Neural cell (in vitro differentiated cells): Measurements from ENCODE around the gene NTRK1. TPM values are rescaled to one million over a fixed set of nuclear protein-coding genes. Genes with fewer than 3 reads are reported as not detected.

Experiments used
- H2AFZ ChIP-seq: fragments of 200-600, 300-800 bp; sonication (generic), shearing (Covaris generic); 2 replicates; pipeline ENCODE4 v1.6.0; 2014; ENCODE audit warnings: low read depth, mild to moderate bottlenecking, antibody characterized with exemption, low read length, moderate library complexity
- H3F3A ChIP-seq: fragments of 200-600 bp; shearing (Covaris generic); 2 replicates; pipeline ENCODE4 v1.6.1; 2016; ENCODE audit warnings: mild to moderate bottlenecking, moderate library complexity, mixed read lengths, antibody characterized with exemption, low read length; ENCODE audit not compliant: insufficient read depth, poor library complexity, severe bottlenecking
- H3K27ac ChIP-seq: fragments of 200-600, 300-800 bp; sonication (generic), shearing (Covaris generic); 2 replicates; pipeline ENCODE4 v1.5.1; 2014; ENCODE audit warnings: mild to moderate bottlenecking, low read length, moderate library complexity
- H3K27me3 ChIP-seq: fragments of 300-800, 200-600 bp; sonication (generic), shearing (Covaris generic); 2 replicates; pipeline ENCODE4 v1.6.0; 2014; ENCODE audit warnings: mild to moderate bottlenecking, low read depth, low read length, moderate library complexity; ENCODE audit not compliant: insufficient read depth
- H3K36me3 ChIP-seq: fragments of 300-800, 200-600 bp; sonication (generic), shearing (Covaris generic); 2 replicates; pipeline ENCODE4 v1.5.1; 2014; ENCODE audit warnings: mild to moderate bottlenecking, antibody characterized with exemption, low read length, moderate library complexity; ENCODE audit not compliant: insufficient read depth
- H3K4me2 ChIP-seq: fragments of 300-800, 200-600 bp; sonication (generic), shearing (Covaris generic); 2 replicates; pipeline ENCODE4 v1.6.0; 2014; ENCODE audit warnings: mild to moderate bottlenecking, low read length
- H3K4me3 ChIP-seq: fragments of 300-800, 200-600 bp; sonication (generic), shearing (Covaris generic); 2 replicates; pipeline ENCODE4 v1.5.1; 2014; ENCODE audit warnings: mild to moderate bottlenecking, low read length, moderate library complexity
- H3K79me2 ChIP-seq: fragments of 200-600 bp; shearing (Covaris generic); replicated peaks from 2 replicates; pipeline ENCODE4 v1.6.0; 2014; ENCODE audit warnings: mild to moderate bottlenecking, low read length, moderate library complexity; ENCODE audit not compliant: insufficient read depth
- H3K9ac ChIP-seq: fragments of 300-800, 200-600 bp; sonication (generic), shearing (Covaris generic); 2 replicates; pipeline ENCODE4 v1.6.1; 2016; ENCODE audit warnings: mild to moderate bottlenecking, low read length, mixed read lengths
- H3K9me2 ChIP-seq: fragments of 200-600 bp; shearing (Covaris generic); 2 replicates; pipeline ENCODE4 v1.6.1; 2016; ENCODE audit warnings: mild to moderate bottlenecking, low read length, mixed read lengths; ENCODE audit not compliant: insufficient read depth
- H3K9me3 ChIP-seq: fragments of 200-600, 300-800 bp; sonication (generic), shearing (Covaris generic); 2 replicates; pipeline ENCODE4 v1.6.1; 2016; ENCODE audit warnings: mild to moderate bottlenecking, mixed run types, low read length, moderate library complexity, mixed read lengths
- H4K20me1 ChIP-seq: fragments of 200-600 bp; shearing (Covaris generic); 2 replicates; pipeline ENCODE4 v1.6.1; 2016; ENCODE audit warnings: mild to moderate bottlenecking, mixed run types; ENCODE audit not compliant: insufficient read depth
- EP300 ChIP-seq: fragments of 450-650 bp; conservative IDR thresholded peaks from 2 replicates; pipeline ENCODE4 v1.6.1; 2014; ENCODE audit warnings: antibody characterized with exemption, mild to moderate bottlenecking, moderate library complexity; ENCODE audit not compliant: poor library complexity, severe bottlenecking
- EZH2 ChIP-seq: fragments of 200-600, 300-800 bp; shearing (Covaris generic), sonication (generic); IDR thresholded peaks from 2 replicates; pipeline ENCODE4 v1.6.1; 2014; ENCODE audit warnings: antibody characterized with exemption, low read length, borderline replicate concordance, mild to moderate bottlenecking; ENCODE audit not compliant: insufficient read depth, poor library complexity, severe bottlenecking
- MXI1 ChIP-seq: fragments of 450-650 bp; conservative IDR thresholded peaks from 2 replicates; pipeline ENCODE4 v1.6.1; 2014; ENCODE audit warnings: antibody characterized with exemption, mild to moderate bottlenecking; ENCODE audit not compliant: poor library complexity, severe bottlenecking
- POLR2AphosphoS5 ChIP-seq: IDR thresholded peaks from 2 replicates; pipeline ENCODE4 v1.6.1; 2012
- RAD21 ChIP-seq: fragments of 450-650 bp; conservative IDR thresholded peaks from 2 replicates; pipeline ENCODE4 v1.6.1; 2014; ENCODE audit warnings: antibody characterized with exemption, mild to moderate bottlenecking, moderate library complexity
- SMC3 ChIP-seq: fragments of 450-650 bp; conservative IDR thresholded peaks from 2 replicates; pipeline ENCODE4 v1.6.1; 2014; ENCODE audit warnings: antibody characterized with exemption, mild to moderate bottlenecking, moderate library complexity; ENCODE audit not compliant: poor library complexity
- TAF1 ChIP-seq: IDR thresholded peaks from 2 replicates; pipeline ENCODE4 v1.6.1; 2012; ENCODE audit warnings: low read depth
- polyA plus RNA-seq: library from polyadenylated mRNA; depleted of rRNA; stranded (reverse); fragments of >200 nt; gene quantifications from 2 replicates; pipeline ENCODE4 v1.2.3, GENCODE V29; 2014
- TF ChIP-seq, protein P1 (sequence below): IDR thresholded peaks from 2 replicates; pipeline ENCODE4 v1.6.1; 2012; ENCODE audit warnings: borderline replicate concordance
- TF ChIP-seq, protein P2 (sequence below): fragments of 450-650 bp; IDR thresholded peaks from 2 replicates; pipeline ENCODE4 v1.5.1; 2014; ENCODE audit warnings: antibody characterized with exemption, mild to moderate bottlenecking, moderate library complexity; ENCODE audit not compliant: poor library complexity, severe bottlenecking

The NTRK1 gene
- polyA plus RNA-seq, 1 donor from 2014 or later, result 4.9 TPM

DNA sequence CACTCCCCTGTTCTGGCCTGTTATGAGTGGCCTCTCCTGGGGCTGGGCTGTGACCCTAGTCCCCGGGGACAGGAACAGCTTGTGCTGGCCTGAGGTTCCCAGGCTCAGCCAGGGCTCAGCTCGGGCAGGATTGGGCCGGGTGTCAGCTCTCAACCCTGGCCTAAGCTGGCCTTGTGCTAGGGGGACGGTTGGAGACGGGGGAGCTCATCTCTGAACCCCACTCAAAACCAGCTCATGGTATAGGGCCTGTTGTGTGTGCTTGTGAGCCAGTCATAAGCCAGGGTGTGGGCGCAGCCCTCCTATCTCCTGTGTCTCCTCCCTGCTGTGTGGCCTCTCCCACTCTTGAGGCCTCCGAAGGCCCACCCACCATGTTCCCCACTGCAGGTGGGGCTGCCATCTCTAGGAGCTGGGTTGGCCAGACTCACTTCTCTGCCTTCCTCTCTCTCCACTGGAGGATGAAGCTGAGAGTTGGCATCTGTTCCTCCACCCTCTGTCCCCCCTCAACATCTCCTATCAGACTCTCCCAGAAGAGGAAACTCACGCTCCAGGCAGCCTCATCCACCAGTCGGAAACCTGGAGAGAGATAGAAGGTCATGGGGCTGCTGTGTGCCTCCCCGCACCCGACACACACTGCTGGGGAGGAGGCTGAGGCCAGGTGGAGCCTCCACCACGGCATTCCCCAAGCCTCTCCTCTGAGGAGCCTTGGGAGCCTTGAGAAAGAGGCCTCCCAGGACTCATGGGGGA, 34.2 kb downstream of the NTRK1 start:
- H3K27me3 ChIP-seq, result peaks cover 46% of the 10 kb centered on the region
- H2AFZ ChIP-seq, result no peak overlapping the region

DNA sequence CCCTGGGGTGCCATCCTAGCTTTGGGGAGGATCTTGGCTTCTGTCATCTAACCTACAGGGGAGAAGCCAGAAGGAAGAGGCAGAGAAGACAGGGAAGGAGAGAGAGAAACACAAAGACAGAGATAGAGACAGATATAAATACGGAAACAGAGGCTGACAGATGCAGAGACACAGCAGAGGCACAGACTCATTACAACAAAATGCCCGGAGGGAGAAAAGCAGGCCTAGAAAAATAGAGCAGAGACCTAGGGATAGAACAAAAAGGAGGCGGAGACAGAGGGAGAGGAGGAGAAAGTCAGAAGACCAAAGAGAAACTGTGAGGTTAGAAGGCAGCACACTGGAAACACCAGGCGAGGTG, 34.8 kb downstream of the NTRK1 start:
- Histone ChIP-seq H3K9me3 (no peaks in the 10 kb centered on the region), H3K27me3 (peaks cover 46% of the 10 kb centered on the region), H3K79me2 (no peaks in the 10 kb centered on the region), H3K4me3 (no peak overlapping the region), H4K20me1 (no peaks in the 10 kb centered on the region), H3K4me2 (no peak overlapping the region), H3K9ac (no peak overlapping the region), H3F3A (no peaks in the 10 kb centered on the region), H2AFZ (no peak overlapping the region), H3K9me2 (no peaks in the 10 kb centered on the region), H3K36me3 (no peaks in the 10 kb centered on the region), H3K27ac (no peak overlapping the region)
- TF ChIP-seq RAD21, result no peak

More for the DNA sequence above, 34.2 kb downstream of the NTRK1 start:
- Histone ChIP-seq H3K4me2 (no peak overlapping the region), H3K9ac (no peak overlapping the region), H3K9me2 (no peaks in the 10 kb centered on the region), H3F3A (no peaks in the 10 kb centered on the region), H3K4me3 (no peak overlapping the region), H3K36me3 (no peaks in the 10 kb centered on the region), H3K79me2 (no peaks in the 10 kb centered on the region), H3K9me3 (no peaks in the 10 kb centered on the region), H4K20me1 (no peaks in the 10 kb centered on the region), H3K27ac (no peak overlapping the region)
- TF ChIP-seq, protein P1, sequence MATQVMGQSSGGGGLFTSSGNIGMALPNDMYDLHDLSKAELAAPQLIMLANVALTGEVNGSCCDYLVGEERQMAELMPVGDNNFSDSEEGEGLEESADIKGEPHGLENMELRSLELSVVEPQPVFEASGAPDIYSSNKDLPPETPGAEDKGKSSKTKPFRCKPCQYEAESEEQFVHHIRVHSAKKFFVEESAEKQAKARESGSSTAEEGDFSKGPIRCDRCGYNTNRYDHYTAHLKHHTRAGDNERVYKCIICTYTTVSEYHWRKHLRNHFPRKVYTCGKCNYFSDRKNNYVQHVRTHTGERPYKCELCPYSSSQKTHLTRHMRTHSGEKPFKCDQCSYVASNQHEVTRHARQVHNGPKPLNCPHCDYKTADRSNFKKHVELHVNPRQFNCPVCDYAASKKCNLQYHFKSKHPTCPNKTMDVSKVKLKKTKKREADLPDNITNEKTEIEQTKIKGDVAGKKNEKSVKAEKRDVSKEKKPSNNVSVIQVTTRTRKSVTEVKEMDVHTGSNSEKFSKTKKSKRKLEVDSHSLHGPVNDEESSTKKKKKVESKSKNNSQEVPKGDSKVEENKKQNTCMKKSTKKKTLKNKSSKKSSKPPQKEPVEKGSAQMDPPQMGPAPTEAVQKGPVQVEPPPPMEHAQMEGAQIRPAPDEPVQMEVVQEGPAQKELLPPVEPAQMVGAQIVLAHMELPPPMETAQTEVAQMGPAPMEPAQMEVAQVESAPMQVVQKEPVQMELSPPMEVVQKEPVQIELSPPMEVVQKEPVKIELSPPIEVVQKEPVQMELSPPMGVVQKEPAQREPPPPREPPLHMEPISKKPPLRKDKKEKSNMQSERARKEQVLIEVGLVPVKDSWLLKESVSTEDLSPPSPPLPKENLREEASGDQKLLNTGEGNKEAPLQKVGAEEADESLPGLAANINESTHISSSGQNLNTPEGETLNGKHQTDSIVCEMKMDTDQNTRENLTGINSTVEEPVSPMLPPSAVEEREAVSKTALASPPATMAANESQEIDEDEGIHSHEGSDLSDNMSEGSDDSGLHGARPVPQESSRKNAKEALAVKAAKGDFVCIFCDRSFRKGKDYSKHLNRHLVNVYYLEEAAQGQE, result no peak
- TF ChIP-seq EZH2, result no peak
- no peak for TF ChIP-seq MXI1

DNA sequence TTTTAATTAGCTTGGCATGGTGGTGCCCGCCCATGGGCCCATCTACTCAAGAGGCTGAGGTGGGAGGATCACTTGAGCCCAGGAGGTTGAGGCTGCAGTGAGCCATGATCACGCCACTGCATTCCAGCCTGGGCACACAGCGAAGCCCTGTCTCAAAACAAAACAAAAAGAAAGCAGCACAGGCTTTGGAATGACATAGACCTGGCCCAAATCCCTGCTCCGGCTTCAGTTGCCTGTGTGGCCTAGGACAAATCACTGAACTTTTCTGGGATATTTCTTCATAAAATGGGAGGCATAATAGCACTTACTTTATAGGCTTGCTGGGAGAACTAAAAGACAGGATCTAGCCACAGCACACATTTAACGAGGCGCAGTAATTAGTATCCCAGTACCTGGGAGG, 35.3 kb downstream of the NTRK1 start:
- H3K79me2 ChIP-seq, result no peaks in the 10 kb centered on the region
- no peaks in the 10 kb centered on the region for H3K9me2 ChIP-seq
- no peak overlapping the region for H3K9ac ChIP-seq
- no peak overlapping the region for H3K4me2 ChIP-seq
- H3F3A ChIP-seq, result no peaks in the 10 kb centered on the region
- H4K20me1 ChIP-seq, result no peaks in the 10 kb centered on the region
- no peak overlapping the region for H3K27ac ChIP-seq
- no peak overlapping the region for H2AFZ ChIP-seq
- TF ChIP-seq, protein P2, sequence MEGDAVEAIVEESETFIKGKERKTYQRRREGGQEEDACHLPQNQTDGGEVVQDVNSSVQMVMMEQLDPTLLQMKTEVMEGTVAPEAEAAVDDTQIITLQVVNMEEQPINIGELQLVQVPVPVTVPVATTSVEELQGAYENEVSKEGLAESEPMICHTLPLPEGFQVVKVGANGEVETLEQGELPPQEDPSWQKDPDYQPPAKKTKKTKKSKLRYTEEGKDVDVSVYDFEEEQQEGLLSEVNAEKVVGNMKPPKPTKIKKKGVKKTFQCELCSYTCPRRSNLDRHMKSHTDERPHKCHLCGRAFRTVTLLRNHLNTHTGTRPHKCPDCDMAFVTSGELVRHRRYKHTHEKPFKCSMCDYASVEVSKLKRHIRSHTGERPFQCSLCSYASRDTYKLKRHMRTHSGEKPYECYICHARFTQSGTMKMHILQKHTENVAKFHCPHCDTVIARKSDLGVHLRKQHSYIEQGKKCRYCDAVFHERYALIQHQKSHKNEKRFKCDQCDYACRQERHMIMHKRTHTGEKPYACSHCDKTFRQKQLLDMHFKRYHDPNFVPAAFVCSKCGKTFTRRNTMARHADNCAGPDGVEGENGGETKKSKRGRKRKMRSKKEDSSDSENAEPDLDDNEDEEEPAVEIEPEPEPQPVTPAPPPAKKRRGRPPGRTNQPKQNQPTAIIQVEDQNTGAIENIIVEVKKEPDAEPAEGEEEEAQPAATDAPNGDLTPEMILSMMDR, result no peak
- no peak for TF ChIP-seq EZH2
- no peak for TF ChIP-seq RAD21
- TF ChIP-seq, protein P1, result no peak
- no peak for TF ChIP-seq MXI1
- no peak for TF ChIP-seq TAF1
- TF ChIP-seq SMC3, result no peak
- TF ChIP-seq POLR2AphosphoS5, result no peak
- TF ChIP-seq EP300, result no peak
- H3K27me3 ChIP-seq, result peaks cover 46% of the 10 kb centered on the region
- no peak overlapping the region for H3K4me3 ChIP-seq
- H3K36me3 ChIP-seq, result no peaks in the 10 kb centered on the region
- H3K9me3 ChIP-seq, result no peaks in the 10 kb centered on the region
